GM12801 (cell line): Measurements from ENCODE around the gene BAZ1B.

Experiments used
- CTCF ChIP-seq: IDR thresholded peaks from one replicate; pipeline ENCODE4 v1.5.1; 2011; ENCODE audit warnings: control low read depth; ENCODE audit not compliant: insufficient read length; ENCODE audit errors: extremely low read depth

BAZ1B gene

DNA sequence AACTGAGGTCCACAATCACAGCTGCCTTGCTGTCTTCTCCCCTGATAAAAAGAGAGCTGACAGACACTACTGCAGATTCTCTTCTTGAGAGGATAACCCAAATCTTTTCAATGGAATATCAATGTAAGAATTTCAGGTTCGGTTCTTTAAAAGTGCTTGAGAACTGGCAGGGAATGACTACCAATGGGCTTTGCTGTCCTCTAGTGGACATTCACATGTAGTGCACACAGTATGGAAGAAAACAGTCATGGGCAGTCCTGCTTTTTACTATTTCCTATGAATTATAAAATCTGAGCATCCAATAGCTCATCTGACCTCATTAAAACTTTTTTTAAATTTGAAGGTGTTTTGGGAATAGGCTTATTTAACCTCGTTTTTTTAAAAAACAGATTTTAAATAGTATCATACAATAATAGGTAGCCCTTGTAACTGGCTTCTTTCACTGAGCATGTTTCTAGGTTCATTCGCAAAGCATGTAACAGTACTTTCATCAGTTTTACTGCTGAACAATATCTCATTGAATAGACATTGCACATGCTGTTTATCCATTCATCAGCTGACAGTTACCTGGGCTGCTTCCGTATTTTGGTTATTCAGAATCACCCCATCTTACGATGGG is 70.2 kb downstream of the BAZ1B start:
- TF ChIP-seq CTCF = peak; percentile 95

- TF ChIP-seq CTCF = no peak
These were observed 72.7 kb downstream of the BAZ1B start for GRCh38 chr7:73449422-73449821.

GRCh38 chr7:73448609-73449008 is 73.5 kb downstream of the BAZ1B start:
- no peak for TF ChIP-seq CTCF

- TF ChIP-seq CTCF = no peak
These were observed 74.9 kb downstream of the BAZ1B start for GRCh38 chr7:73447121-73447733.

DNA sequence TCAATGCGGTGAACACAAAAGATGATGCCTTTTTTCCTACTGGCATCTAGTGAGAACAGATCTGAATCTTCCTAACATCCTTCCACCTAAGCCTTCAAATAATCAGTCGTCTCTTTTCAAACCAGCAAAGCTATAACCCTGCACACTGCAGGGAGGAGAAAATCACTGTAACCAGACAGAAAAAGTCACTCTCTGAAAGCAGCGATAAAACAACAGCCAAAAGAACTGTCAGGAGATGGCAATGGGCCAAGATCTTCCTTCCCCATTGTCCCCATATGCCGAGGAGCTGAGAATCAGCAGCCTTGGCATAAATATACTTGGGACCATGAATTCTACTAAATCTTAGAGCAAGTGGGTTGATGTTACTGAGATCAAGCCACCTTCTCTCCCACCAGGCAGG is 75.4 kb downstream of the BAZ1B start:
- TF ChIP-seq CTCF = no peak

DNA sequence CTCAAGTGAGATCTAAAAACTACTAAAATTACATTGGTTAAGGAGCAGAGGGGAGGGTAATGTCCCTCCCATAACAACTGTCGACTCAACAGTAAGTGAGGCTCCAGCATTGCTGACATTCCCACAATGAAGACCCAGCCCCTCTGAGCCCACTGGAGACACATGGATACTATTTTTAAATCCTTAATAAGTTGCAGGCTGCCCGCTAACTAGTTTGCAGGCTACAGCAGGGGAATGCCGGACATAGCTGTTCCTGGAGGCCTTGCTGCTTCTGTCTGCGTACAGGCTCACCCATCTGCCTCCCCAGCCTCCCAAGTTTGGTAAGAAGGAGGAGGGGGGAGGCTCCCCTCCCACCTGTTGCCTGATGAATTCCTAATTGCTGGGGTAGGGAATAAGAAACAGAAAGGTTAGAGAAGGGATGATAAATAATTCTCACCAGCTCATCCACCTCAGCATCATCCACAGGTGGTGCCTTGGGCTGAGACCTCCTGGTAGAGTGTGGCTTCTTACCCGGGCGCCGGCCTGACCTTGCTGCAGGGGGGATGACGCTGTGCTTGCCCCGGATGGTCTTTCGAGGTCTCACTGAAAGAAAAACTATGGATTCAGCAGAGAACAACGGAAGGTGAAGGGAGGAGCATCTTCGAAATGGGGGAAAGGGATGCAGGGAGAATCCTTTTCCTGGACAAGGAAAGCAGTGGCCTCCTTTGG is 78.4 kb downstream of the BAZ1B start:
- no peak for TF ChIP-seq CTCF

- no peak for TF ChIP-seq CTCF
These were observed 79.1 kb downstream of the BAZ1B start for GRCh38 chr7:73442903-73443500.
